Bronchial epithelial cell (primary cell): ENCODE data around the gene NRXN3. TPM values are rescaled to one million over a fixed set of nuclear protein-coding genes. Genes with fewer than 3 reads are reported as not detected.

Experiments used
- DNase-seq: peaks from one replicate; pipeline ENCODE4 v3.0.0-alpha.2; 2010; ENCODE audit warnings: low read depth
- FAIRE-seq: peaks from 2 replicates; lab custom pipeline; 2011; peaks lifted over from hg19 to GRCh38; lab: Jason Lieb, UNC
- H3K27me3 ChIP-seq: 2 replicates; pipeline ENCODE4 v1.5.1; 2011; ENCODE audit warnings: low read length; ENCODE audit not compliant: control insufficient read depth, insufficient read depth
- H3K36me3 ChIP-seq: 2 replicates; pipeline ENCODE4 v1.5.1; 2011; ENCODE audit warnings: low read length; ENCODE audit not compliant: control insufficient read depth, insufficient read depth
- H3K4me3 ChIP-seq: 2 replicates; pipeline ENCODE4 v1.5.1; 2011; ENCODE audit warnings: mild to moderate bottlenecking, low read depth, low read length, control low read depth
- total RNA-seq: library from RNA; depleted of rRNA; stranded (reverse); fragments of >200 nt; gene quantifications from 2 replicates; pipeline ENCODE4 v1.2.1, GENCODE V29; 2014
- TF ChIP-seq, protein P1 (sequence below): IDR thresholded peaks from 2 replicates; pipeline ENCODE4 v1.5.1; 2011; ENCODE audit warnings: mild to moderate bottlenecking, moderate library complexity, low read length, control low read depth, inconsistent platforms; ENCODE audit not compliant: insufficient read depth, severe bottlenecking

Gene NRXN3
- total RNA-seq, 1 donor from 2014 or later, result under 0.01 TPM

DNA sequence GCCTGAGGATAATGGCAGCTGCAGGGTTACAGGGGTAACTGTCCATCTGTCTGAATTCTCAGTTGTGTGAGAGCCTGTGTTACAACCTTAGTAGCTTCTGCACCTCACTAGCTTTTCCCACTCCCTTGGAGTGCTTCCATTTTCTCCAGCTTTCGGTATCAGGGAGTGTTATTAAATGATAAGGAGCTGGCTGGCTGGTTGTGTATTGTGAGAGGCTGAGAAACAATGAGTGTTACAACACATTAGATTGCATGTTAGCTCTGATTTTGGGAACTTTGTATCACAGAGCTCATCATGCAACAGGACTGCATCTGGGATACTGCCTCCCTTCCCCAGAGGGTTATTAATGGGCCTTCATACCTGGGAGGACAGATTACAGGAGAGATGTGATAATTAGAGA lies 1317.5 kb downstream of the NRXN3 start:
- Histone ChIP-seq H3K27me3 (no peaks in the 10 kb centered on the region), H3K36me3 (no peaks in the 10 kb centered on the region), H3K4me3 (no peak overlapping the region)
- DNase-seq, result no peak
- TF ChIP-seq, protein P1, sequence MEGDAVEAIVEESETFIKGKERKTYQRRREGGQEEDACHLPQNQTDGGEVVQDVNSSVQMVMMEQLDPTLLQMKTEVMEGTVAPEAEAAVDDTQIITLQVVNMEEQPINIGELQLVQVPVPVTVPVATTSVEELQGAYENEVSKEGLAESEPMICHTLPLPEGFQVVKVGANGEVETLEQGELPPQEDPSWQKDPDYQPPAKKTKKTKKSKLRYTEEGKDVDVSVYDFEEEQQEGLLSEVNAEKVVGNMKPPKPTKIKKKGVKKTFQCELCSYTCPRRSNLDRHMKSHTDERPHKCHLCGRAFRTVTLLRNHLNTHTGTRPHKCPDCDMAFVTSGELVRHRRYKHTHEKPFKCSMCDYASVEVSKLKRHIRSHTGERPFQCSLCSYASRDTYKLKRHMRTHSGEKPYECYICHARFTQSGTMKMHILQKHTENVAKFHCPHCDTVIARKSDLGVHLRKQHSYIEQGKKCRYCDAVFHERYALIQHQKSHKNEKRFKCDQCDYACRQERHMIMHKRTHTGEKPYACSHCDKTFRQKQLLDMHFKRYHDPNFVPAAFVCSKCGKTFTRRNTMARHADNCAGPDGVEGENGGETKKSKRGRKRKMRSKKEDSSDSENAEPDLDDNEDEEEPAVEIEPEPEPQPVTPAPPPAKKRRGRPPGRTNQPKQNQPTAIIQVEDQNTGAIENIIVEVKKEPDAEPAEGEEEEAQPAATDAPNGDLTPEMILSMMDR, result no peak
- FAIRE-seq, result no peak

DNA sequence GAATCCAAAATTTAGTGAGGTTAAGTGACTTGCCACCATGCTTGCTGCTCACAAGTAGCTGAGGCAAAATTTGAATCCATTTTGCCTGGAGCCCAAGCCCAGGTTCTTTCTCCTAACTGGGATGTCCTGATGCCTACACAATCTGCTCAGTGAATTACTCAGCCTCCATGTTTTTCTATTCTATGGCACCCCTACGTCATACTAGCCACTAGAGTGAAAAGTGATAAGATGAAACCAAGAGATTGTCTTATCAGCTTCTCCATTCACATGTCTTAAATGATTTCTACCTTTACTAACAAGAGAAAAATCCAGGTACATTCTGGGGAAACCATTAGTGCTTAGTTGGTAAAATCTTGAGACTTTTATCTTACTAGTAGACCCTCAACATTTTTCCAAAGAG lies 1321.0 kb downstream of the NRXN3 start:
- Histone ChIP-seq H3K4me3 (no peak overlapping the region), H3K36me3 (no peaks in the 10 kb centered on the region), H3K27me3 (no peaks in the 10 kb centered on the region)
- DNase-seq, result no peak
- TF ChIP-seq, protein P1, result no peak
- no peak for FAIRE-seq

DNA sequence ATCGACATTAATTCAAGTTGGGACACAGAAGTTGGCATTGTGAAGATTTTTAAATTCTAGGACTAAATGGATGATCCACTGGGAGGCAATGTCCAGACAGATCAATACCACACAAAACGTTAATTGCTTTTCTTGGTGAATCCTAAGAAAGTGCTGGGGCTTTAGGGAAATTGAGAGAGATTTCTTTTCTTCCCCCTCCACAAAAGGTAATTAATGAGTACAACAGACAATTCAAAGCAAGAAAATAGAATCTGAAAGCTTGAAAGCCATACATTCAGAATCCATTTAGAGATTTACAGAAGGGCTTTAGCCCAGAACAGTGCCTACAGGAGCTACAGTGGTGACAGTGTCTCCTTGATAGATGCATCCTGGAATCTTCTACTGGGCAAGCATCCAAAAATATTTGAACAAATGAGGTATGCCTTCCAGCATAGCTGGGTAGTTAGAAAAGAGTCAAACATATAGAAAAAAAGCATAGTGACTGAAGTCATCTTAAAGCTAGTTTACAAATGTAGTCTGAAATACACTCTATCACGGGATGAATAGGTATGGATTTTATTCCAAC lies 1323.0 kb downstream of the NRXN3 start:
- Histone ChIP-seq H3K4me3 (no peak overlapping the region), H3K36me3 (no peaks in the 10 kb centered on the region), H3K27me3 (no peaks in the 10 kb centered on the region)
- DNase-seq (no peak), FAIRE-seq (no peak)
- TF ChIP-seq, protein P1, result no peak

DNA sequence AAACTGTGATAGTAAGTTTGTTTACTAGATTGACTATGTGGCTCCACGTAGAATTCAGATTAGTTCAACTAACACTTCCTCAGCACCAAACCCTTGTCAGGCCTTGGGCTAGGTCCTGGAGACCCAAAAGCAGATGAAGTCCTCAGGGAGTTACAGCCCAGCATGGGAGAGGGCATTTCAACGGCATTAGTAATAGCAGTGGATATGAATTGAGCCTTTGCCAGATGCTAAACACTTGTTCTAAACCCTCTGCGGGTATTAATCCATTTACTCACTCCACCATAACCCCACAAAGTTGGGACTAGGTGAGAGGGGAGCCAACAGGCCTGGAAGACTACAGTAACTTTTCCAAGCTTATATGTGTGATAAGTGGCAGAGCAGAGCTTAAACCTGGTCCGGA lies 1326.5 kb downstream of the NRXN3 start:
- no peaks in the 10 kb centered on the region for H3K36me3 ChIP-seq
- TF ChIP-seq, protein P1, result no peak
- FAIRE-seq, result no peak
- H3K27me3 ChIP-seq, result no peaks in the 10 kb centered on the region
- no peak overlapping the region for H3K4me3 ChIP-seq
- no peak for DNase-seq

DNA sequence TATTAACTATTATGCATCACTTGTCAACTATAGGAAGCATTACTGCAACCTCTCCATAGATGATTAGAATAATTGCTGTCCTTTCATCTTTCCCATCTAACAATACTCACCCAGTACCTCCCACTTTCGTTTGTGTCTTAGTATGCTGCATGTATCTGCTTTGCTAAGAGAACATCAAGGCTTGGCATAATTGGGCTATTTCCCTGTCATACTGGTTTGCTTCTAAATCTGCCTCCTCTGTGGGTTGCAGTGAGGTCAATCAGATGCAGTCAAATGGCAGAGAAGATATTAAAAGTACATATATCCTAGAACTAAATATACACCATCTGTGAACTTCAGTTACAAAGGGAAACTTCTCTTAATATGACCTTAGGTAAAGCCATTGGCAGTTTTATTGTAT lies 1330.3 kb downstream of the NRXN3 start:
- DNase-seq, result no peak
- no peaks in the 10 kb centered on the region for H3K36me3 ChIP-seq
- no peaks in the 10 kb centered on the region for H3K27me3 ChIP-seq
- H3K4me3 ChIP-seq, result no peak overlapping the region
- TF ChIP-seq, protein P1, result no peak
- no peak for FAIRE-seq
